ENCODE results near the gene TGM4.

Gene TGM4

DNA sequence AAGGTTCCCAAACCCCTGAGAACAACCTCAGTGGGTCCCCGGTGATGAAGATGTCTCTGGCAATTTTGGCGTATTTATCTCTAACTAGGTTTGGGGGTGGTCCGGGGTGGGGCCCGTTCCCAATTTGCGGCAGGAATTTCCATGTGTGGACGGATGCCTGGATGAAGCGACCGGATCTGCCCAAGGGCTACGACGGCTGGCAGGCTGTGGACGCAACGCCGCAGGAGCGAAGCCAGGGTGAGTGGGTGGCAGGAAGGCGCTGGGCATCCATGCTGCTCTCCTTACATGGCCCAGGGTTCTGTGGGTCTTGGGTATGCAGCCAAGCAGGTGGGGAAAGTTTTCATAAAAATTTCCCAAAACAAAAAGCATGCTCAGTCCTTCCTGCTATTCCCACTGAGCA, 29.3 kb downstream of the TGM4 start:
- H3K27ac ChIP-seq: no peak overlapping the region
- TF ChIP-seq, protein P1, sequence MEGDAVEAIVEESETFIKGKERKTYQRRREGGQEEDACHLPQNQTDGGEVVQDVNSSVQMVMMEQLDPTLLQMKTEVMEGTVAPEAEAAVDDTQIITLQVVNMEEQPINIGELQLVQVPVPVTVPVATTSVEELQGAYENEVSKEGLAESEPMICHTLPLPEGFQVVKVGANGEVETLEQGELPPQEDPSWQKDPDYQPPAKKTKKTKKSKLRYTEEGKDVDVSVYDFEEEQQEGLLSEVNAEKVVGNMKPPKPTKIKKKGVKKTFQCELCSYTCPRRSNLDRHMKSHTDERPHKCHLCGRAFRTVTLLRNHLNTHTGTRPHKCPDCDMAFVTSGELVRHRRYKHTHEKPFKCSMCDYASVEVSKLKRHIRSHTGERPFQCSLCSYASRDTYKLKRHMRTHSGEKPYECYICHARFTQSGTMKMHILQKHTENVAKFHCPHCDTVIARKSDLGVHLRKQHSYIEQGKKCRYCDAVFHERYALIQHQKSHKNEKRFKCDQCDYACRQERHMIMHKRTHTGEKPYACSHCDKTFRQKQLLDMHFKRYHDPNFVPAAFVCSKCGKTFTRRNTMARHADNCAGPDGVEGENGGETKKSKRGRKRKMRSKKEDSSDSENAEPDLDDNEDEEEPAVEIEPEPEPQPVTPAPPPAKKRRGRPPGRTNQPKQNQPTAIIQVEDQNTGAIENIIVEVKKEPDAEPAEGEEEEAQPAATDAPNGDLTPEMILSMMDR (conservative IDR thresholded peaks at IDR 0.05): no peak

DNA sequence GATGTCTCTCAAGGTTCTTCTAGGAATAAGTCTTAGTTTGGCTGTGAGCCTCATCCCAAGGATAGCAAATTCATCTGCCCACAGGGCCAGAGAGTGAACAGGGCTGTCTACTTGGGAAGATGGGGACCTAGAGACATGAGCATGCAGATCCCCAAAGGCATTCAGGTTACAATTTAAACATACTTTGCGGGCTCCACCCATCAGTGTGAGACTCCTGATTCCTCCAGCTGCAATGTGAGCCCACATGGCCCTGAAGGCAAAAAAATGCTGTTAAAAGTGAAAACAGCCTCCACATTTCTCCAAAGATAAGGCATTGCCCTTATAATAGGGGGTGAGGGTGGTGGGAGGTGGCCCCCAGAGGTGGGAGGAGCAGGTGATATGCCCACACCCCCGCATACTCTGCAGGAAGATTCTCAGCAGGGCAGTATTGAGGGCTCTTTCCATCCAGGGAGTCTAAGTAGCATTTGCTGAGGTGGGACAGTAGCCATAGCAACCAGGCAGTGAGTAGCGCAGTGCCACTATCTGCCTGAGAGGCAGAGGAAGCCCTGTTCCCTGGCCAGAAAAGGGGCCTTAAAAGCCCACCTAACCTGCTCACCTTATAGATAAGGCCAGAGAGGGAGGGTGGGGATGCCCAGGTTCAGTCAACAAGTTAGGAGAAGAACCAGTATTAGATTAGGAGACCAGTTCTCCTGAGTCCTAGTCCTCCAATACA, 31.2 kb downstream of the TGM4 start:
- TF ChIP-seq, protein P1 (conservative IDR thresholded peaks at IDR 0.05): no peak
- no peak overlapping the region for H3K27ac ChIP-seq

- TF ChIP-seq, protein P1 (conservative IDR thresholded peaks at IDR 0.05): no peak
- no peak overlapping the region for H3K27ac ChIP-seq
Observed at GRCh38 chr3:44906997-44907396, 32.6 kb downstream of the TGM4 start.

DNA sequence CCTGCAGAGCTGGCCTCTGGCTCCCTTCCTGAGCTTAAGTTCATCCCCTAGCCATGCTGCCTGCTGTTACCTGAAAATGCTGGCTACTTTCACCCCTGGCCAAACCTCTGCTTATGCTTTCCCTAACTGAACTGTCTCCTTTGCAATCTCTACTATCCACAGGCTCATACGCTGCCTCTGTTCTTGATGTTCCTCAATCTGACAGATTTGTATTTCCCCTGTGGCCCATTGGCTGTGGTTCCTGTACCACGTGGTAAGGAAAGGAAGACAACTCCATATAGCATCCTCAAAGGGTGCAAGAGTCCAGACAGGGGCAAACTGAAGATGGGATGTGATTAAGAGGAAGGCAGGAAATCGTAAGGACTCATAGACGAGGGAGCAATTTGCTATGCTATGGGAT, 33.2 kb downstream of the TGM4 start:
- TF ChIP-seq, protein P1 (conservative IDR thresholded peaks at IDR 0.05): no peak
- H3K27ac ChIP-seq: no peak overlapping the region

DNA sequence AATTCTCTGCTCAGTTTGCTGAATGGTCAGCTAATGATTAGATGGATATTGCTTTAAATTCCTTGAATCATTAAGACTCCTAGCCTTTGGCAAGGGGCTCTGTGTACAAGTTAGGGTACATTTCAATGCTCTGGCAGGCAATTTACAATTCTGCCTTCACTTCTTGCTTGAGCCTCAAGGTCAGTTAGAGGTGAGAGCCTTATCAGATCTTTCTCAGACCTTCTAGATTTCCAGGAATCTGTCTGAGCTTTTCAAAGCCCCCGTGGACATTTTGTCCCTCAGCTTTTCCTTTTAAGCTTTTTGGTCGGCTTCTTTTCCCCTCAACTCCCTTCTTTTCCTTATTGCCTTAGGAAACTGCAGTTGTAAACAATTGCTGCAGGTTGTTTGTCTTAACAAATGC, 34.7 kb downstream of the TGM4 start:
- TF ChIP-seq, protein P1 (conservative IDR thresholded peaks at IDR 0.05): no peak
- H3K27ac ChIP-seq: no peak overlapping the region

DNA sequence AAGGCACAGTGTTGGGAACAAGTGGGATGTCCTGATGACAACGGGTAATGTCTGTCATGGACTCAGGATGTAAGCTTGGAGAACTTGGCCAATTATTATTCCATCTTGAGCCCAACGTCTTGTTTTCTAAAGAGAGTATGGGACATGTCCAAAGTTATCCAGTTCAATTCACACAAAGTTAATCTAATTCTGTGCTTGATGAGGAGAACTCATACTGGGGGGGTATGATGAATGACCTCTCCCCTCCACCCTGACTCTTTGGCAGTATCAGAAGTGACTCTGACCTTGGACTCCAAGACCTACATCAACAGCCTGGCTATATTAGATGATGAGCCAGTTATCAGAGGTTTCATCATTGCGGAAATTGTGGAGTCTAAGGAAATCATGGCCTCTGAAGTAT, 36.3 kb downstream of the TGM4 start:
- TF ChIP-seq, protein P1 (conservative IDR thresholded peaks at IDR 0.05): no peak
- H3K27ac ChIP-seq: no peak overlapping the region

GRCh38 chr3:44913868-44914468, 39.6 kb downstream of the TGM4 start:
- TF ChIP-seq, protein P1 (conservative IDR thresholded peaks at IDR 0.05): peak; percentile 94
- no peak overlapping the region for H3K27ac ChIP-seq

All from VCaP (cell line).